GM19395 (cell line): ENCODE data around the gene CCDC15.
A peak's percentile ranks its signal among the peaks of the same experiment; 100 is the strongest.

Experiments used
- ATAC-seq: cut with Tn5 transposase; IDR thresholded peaks from one replicate; pipeline ENCODE4 v1.9.1; 2021; ENCODE audit warnings: mild to moderate bottlenecking, moderate library complexity; ENCODE audit not compliant: unreplicated experiment

CCDC15 gene

GRCh38 chr11:125063429-125064043, 109.5 kb downstream of the CCDC15 start:
- ATAC-seq, result peak; percentile 31

- no peak for ATAC-seq
Observed at GRCh38 chr11:125064070-125064469, 110.1 kb downstream of the CCDC15 start.

- no peak for ATAC-seq
Observed at GRCh38 chr11:125068368-125068767, 114.4 kb downstream of the CCDC15 start.

GRCh38 chr11:125069008-125069407, 115.0 kb downstream of the CCDC15 start:
- no peak for ATAC-seq

GRCh38 chr11:125069796-125070195, 115.8 kb downstream of the CCDC15 start:
- ATAC-seq, result no peak

GRCh38 chr11:125070699-125071254, 116.8 kb downstream of the CCDC15 start:
- ATAC-seq, result peak; percentile 72

GRCh38 chr11:125071435-125071834, 117.4 kb downstream of the CCDC15 start:
- no peak for ATAC-seq

DNA sequence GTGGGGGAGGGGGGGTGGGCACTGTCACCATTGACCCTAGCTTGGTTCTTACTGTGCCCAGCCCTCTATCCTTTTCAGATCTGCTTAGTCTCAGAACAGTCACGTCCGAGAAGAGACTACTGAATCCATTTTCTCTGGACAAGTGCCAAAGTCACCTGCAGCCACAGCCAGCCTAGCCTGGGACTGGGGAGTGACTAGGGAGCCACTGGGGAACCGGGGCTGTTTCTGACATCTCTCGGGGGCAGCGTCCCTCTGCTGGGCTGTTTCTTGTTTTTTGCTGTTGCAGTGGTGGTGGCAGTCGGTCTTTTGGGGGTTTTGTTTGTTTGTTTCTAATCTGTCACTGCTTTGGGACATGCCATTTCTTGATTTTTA, 117.8 kb downstream of the CCDC15 start:
- peak; percentile 9 for ATAC-seq

- ATAC-seq, result peak; percentile 83
Observed at GRCh38 chr11:125072218-125072960, 118.4 kb downstream of the CCDC15 start.

DNA sequence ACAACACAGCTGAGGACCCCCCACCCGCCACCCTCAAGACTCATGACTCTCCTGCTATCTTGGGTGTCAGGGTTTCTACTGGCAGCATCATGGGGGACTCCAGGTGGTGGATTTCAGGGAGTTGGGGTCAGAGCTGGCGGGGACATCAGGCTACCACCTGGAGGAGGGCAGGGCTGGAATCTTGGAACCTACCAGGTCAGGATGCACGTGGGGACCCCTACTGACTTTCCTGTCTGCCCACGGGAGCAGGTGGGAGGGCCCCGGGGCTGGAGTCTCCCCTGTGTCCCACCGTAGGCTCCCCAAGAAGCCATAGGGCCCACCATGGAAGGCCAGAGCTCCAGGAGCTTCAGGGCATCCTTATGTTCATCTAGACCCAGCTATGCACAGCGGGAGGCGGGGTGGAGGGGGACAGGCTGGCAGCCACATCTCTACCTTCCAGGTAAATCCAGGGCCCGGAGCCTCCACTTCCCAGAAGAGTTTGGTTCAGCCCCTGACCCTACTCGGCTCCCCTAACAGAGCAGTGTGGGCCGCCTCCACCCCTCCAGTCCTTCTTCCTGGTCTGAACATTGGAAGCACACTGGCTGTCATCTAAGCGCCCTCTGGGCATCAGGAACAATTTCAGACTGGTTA, 119.1 kb downstream of the CCDC15 start:
- ATAC-seq, result no peak

DNA sequence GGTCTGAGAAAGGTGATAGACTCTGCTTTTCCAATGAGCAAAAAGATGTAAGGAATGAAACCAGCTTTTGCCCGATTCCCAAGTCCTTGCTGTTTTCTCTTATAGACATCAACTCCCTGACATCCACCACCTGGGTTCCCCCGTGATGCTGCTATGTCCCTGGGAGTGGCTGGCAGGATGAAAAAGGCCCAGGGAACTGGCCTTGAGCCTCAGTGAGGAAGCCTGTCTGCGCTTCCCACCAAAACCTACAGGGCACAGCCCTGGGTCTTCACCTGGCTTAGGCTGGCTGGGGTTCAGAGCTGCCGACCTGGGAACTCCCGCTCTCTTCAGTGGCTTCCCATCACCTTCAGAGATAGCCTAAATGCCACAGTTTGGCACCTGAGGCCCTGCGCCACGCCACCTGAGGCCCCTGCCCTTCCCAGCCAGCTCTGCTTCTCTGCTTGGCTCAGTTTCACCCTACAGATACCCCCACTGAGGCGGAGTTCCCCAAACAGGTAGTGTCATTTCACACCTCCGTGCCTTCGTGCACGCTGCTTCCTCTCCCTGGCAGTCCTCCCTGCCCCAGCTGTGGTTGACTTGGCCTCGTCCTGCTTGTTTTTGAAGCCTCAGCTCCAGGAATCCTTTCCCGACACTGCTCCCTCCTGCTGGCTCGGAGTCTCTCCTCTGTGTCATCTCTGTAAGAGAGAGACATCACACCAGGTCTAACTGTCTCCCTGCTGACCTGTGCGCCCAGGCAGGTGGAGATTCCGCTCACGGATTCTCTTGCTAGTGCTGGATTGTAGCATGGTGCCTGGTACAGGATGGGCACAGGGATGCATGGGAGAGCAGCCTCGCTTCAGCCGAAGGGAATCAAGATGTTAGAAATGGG, 119.8 kb downstream of the CCDC15 start:
- no peak for ATAC-seq

GRCh38 chr11:125074511-125075241, 120.7 kb downstream of the CCDC15 start:
- ATAC-seq, result no peak

DNA sequence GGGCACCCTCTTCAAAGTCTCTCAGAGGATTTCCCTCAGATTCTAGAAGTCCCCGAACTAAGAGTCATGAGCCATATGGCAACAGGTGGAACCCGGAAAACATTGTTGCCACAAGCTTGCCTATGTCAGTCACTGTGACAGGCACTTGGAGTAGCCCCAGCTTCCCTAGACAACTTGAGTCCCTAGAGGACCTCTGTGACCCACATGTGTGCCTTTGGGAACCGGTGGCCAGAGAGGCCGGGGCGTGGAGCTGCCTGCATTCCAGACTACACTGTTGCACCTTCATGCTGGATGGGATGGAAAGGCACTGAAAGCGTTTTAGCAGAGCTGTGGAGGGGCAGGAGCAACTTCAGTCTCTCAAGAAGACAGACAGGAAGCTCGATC, 121.2 kb downstream of the CCDC15 start:
- no peak for ATAC-seq

DNA sequence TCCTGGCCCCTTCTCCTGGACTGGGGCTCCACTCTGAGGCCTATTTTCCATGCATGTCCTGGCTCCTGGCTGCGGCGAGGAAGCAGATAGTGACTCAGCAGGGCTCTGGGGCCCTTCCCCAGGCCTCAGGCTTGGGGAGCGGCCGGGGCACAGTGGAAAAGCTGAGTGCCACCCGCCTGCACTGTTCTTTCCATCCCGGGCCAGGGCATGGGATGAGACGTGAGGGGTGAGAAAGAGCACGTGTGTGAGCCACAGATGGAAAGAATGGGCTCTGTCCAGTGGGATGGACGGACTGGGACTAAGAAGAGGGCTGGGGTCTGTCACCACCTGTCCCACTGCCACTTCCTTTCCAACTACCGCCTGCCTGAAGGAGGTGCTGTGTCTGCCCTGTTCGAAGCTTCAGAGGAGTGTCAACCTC, 121.9 kb downstream of the CCDC15 start:
- ATAC-seq, result no peak

GRCh38 chr11:125076378-125076945, 122.5 kb downstream of the CCDC15 start:
- ATAC-seq, result no peak

DNA sequence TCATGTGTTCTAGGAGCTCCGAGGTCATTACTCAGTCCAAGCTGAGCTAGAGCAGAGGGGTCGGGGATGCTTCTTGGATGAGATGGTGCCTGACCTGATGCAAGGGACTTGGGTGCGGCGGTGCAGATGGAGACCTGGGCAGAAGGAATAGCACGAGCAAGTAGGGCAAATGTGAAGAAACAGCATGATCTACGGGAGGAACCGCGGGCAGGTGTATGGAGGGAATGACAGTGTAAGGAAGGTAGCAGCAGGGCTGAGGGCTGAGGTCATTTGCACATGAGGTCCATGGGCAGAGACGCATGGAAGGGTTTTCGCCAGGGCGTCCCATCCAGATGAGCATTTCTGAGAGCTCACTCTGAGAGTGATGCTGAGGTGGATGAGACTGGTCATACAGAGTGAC, 124.0 kb downstream of the CCDC15 start:
- no peak for ATAC-seq

DNA sequence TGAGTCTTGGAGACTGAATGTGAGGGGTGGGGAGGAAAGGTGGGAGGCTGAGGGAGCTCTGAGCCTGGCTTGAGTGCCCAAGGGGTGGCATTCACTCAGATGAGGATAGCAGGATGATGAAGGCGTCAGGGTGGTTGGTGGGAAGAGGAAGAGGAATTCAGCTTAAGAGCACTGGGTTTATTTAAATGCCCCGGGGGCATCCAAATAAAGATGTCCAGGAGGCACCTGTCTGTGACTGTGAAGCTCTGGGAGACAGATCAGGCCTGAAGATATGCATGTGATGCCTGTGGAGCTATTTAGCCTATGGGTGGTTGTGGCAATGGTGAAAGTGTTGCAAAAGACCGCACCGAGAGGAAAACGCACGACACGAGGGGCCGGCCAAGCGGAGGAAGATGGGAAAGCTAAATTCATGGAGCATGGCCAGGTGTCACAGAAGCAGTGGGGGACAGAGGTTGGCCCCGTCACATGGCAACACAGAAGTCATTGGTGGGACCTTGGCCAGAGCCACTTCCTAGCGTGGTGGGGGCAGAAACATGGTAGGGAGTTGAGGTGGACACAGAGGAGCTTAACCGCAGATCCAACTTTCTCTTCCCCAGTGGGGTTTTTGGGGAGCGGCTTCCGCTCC, 124.6 kb downstream of the CCDC15 start:
- no peak for ATAC-seq

DNA sequence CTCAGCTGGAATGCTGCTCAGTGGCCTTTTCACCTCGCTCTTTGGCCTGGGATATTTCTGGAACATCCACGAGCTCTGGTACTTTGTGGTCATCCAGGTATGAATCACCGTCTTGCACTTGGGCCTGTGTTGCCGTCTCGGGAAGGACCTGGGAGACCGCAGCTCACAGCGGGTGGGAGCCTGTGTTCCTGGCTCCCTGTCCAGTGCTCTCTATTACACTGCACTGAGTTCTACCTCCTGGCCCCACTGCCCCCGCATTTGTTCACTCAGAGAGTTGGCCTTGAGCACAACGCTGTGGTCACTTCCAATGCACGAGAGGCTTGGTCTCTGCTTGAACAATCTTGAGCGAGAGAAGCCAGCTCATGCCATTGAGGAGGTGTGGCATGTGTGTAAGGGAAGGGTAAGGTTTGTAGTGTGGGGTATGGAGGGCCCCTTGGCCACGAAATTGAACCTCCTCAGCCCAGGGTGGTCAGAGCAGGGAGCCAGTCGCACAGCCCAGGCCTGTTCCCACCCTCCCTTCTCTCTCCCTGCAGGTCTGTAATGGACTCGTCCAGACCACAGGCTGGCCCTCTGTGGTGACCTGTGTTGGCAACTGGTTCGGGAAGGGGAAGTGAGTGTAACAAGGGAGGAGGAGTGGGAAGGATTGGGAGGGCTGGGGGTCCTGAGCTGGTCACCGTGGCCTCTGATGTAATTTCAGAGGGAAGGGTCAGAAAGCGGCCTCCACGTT, 125.3 kb downstream of the CCDC15 start:
- no peak for ATAC-seq
